ENCODE results near the gene GREM1.

The GREM1 gene

DNA sequence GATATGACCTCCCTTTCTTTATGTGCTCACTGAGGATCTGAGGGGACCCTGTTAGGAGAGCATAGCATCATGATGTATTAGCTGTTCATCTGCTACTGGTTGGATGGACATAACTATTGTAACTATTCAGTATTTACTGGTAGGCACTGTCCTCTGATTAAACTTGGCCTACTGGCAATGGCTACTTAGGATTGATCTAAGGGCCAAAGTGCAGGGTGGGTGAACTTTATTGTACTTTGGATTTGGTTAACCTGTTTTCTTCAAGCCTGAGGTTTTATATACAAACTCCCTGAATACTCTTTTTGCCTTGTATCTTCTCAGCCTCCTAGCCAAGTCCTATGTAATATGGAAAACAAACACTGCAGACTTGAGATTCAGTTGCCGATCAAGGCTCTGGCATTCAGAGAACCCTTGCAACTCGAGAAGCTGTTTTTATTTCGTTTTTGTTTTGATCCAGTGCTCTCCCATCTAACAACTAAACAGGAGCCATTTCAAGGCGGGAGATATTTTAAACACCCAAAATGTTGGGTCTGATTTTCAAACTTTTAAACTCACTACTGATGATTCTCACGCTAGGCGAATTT is 14.9 kb downstream of the GREM1 start:
- DNase-seq, result no peak

DNA sequence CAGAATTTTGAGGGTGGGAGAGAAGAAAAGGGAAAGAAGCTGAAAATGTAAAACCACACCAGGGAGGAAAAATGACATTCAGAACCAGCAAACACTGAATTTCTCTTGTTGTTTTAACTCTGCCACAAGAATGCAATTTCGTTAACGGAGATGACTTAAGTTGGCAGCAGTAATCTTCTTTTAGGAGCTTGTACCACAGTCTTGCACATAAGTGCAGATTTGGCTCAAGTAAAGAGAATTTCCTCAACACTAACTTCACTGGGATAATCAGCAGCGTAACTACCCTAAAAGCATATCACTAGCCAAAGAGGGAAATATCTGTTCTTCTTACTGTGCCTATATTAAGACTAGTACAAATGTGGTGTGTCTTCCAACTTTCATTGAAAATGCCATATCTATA is 15.5 kb downstream of the GREM1 start:
- DNase-seq, result no peak

DNA sequence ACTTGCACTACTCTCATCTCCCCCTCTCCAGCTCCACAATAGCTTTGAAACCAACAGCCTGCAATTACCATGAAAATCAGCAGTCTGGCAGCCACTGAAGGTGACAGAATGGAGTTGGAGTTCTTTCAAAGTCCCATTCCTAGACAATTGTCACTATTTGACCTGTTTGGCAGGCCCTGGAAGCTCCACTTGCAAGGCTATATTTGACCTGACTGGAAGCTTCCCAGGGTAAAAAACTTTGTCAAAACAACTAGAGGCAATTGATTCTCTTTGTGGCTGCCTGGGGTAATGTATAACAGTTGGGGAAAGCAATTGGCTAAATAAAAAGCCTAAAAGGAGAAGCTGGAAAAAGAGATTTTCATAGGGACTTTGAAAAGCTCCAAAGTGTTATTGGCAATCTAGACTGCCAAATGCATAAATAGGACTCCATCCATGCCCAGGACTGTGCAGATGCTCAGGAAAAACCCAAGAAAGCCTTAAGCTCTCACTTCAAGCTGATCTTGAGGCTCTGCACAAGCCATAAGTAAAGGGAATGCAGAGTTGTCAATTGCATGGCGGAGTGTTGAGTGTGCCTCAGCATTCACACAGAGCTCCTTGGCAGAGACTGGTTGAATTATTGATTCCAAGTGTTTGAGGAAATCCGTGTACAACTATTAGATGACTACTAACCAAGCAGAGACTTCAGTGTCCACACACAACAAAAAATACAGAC is 18.3 kb downstream of the GREM1 start:
- DNase-seq, result no peak

DNA sequence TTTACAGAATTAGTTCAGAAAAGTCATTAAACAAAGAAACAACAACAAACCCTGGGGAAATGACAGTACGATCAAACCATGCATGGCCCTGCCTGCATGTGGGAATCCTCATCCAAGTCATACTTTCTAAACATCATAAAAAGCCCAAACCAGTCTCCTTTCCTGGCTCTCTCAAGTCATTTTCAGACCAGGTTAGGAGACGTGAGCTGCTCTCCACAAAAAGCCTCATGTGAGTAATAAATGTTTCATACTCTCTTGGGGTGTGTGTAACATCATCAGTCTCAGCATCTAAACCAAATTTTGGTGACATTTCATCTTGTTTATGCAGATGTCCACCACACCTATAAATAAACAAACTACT is 18.9 kb downstream of the GREM1 start:
- no peak for DNase-seq

DNA sequence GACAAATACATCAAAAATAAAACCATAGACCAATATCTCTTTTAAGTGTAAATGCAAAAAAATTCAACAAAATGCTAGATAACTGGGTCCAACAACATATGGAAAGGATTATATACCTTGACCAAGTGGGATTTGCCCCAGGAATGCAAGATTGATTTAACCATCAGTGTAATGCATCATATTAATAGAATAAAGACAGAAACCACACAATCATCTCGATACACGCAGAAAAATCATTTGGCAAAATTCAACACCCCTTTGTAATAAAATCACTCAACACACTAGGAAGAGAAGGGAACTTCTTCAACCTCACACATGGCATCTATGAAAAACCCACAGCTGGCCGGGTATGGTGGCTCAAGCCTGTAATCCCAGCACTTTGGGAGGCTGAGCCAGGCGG is 19.5 kb downstream of the GREM1 start:
- no peak for DNase-seq

DNA sequence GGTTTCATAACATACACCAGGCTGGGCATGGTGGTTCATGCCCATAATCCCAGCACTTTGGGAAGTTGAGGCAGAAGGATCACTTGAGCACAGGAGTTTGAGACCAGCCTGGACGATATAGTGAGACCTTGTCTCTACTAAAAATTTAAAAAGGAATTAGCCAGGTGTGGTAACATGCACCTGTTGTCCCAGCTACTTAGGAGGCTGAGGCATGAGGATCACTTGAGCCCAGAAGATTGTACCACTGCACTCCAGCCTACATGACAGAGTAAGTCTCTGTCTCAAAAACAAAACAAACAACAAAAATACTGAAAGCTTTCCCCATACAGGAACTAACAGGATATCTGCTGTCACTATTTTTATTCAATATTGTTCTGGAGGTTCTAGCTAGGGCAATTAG is 20.9 kb downstream of the GREM1 start:
- DNase-seq, result no peak

DNA sequence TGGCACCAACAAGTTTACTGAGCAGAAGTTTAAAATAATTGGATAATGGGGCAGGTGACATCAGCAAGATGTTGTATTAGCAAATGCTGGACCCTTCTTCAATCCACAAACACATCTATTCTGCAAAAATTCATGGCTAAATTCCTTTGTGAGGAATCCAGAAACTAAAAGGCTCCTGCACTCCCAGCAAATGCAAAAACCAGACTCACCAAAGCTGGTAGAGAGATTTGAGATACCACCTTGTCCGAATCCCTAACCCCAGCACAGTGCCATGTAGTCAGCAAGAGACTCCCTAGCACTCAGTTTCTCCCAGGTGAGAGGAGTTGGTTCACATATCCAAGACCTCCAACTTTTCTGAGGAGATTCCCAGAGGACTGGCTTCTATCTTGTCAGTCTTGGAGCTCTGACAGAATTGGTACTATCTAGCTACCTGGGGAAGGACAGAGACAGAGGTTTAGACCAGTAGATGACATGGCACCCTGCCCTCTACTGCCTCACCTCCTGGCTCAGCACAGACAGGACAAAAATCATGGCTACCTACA is 21.8 kb downstream of the GREM1 start:
- DNase-seq, result no peak

DNA sequence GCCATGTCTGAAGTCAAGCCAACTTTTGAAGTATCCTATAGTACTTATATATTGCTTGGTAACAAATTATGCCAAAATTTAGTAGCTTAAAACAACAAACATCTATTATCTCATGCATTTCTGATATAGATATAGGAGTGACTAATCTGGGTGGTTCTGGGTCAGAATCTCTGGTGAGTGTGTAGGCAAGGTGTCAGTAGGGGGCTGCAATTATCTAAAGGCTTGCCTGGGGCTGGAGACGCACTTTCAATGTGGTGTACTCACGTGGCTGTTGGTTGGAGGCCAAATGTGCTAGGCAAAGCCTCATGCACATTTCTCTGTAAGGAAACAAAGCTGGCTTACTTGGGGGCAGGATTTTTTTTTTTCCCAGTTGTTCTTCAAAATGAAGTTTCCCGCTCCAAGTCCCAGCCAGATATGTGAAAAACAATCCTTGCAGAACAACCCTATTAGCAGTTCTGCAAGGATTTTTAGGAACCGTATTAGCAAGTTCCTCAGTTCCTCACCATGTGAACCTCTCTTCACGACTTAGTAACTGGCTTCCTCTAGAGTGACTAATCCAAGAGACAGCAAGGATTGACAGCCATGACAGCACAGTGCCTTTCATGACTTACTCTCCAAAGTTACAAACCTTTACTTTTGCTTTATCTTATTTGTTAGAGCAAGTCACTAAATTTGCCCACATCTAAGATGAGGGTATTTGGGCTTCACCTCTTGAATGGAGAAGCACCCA is 25.8 kb downstream of the GREM1 start:
- DNase-seq, result no peak

DNA sequence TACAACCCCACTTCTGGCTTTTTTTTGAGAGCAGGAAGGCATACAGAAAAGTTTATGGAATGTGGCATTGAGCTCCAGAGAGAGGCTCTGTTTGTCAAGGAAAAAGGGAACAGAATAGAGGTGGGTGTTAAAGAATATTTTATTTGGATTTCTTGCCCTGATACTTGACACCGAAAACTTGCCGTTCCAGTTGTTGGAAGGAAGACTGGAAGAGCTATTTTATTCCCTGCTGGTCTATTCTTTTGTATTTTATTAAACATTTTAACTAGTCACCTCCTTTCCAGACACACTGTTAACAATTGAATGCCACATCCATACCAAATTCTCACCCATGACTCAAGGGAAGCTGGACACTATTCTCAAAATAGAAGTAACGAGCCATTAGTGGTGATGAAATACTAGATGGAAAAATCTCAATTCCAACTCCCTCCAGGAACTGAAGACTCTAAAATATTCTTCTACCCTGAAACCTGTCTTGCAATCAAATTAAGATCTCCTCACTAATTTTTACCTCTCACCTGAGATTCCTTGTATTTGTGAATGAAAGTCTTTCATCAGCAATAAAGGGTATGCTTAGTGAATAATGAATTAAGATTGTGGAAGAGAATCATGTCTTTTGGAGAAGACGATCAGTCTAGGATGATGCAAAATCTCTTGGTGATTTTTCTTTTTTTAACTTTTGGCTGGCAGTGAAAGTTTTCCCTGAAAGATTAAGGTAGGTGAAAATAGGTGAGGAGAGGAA is 28.5 kb downstream of the GREM1 start:
- DNase-seq, result no peak

DNA sequence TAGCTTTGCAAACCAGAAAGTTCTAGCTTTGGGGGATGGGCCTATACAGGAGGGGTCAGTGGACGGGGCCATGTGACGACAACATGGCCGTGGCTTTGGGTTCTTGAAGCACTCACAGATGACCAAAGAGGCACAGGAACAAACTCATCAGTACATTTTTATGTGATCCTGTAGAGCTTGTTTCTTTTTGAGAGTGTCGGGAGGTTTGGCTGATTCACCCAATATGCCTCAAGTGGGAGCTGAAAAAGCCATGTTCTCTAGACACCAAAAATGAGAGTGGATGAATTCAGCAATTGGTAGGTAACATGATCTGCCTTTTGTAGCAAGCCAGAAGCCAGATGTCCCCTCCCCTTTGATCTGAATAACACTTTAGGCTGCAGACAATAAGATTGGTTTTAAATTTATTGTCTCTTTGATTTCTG is 30.1 kb downstream of the GREM1 start:
- DNase-seq, result no peak

DNA sequence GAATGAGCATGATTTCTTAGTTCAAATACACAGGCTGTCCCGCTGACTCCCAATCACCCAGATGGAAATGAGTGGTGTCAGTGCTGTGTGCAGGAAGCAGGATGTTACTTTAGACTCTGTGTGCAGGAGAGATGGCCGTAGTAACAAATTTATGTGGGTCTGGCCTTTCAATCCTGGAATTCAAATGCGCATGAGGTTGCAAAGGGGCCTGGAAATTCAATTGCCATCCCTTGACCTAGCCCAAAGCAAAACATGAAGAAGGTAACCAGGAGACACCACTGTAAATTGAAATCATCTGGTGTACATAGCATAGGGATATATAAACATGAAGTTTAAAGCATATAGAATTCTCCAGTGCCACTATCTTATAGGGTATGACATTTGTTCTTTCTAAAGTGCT is 33.2 kb downstream of the GREM1 start:
- DNase-seq, result no peak

DNA sequence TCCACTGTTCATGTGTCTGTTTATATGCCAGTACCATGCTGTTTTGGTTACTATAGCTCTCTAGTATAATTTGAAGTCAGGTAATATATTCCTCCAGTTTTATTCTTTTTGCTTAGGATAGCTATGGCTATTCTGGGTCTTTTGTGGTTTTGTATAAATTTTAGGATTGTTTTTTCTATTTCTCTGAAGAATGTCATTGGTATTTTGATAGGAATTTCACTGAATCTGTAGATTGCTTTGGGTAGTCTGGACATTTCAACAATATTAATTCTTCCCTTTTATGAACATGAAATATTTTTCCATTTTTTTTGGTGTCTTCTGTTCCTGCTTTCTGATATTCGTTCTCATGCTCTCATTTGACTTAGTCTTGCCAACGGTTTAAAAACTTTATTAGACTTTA is 39.6 kb downstream of the GREM1 start:
- no peak for DNase-seq

DNA sequence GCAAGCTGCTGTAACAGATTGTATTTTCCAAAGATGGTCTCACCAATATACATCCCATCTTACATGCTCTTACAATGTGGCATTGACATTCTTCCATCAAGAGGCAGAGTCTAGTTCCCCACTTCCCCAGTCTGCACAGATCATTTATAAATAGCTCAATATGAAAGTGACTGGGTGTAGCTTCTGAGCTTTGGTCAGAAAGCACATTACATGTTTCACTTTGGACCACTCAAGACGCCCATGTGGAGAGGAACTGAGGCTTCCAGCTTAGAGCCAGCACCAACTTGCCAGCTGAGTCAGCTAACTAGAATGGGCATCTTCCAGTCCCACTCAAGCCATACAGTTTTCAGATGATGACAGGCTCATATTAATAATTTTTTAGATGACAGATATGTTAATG is 45.5 kb downstream of the GREM1 start:
- DNase-seq, result no peak

DNA sequence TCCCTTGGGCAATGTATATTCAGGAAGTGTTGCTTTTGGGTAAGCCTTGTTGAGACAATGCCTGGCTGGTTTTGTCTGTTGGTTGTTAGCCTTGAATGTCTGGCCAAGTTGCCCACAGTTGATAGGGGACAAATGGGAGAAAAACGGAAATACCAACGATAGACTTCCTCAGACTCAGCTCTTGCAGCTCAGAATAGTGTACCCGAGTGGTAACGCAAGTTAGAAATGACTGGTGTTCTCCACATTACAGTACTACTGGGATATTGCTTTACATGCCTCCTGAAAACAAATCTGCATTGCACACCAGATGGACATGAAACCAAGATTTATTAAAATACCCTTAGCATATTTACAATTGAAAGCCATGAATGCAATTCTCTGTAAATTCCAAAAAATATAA is 47.4 kb downstream of the GREM1 start:
- DNase-seq, result no peak

DNA sequence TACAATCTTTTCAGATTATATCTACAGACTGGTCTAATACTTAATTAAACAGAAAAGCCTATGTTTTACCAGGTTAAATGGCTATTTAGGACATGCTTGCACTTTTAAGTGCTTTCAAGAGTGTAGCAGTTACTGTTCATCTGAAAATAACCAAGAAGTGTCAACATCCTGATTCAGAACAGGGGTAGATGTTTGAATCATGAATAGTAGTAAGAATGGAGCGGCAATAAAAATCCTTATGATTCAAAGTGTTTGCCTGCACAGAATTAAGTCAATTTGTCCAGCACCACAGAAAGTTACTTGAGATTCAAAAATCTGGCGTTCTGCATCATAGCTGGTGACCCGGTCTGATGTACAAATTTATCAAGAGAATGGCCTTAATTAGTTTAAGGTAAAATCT is 48.3 kb downstream of the GREM1 start:
- DNase-seq, result no peak

DNA sequence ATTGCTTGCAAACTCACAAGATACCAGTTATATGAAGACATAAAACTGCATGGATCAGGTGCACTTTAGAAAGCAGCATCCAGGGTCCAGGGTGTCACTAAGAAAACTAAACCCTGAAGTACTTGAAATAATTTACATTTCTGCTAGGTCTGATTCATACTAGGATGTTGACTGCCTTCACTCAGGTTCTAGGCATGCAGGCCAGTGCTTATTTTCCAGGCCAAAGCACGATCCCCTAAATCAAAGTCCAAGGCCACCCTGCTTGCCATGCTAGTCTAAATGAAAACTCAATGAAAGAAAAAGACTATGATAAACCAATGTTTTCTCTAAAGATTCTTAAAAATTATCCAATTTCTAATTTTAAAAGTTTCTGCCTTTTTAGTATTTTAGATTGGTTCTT is 49.4 kb downstream of the GREM1 start:
- no peak for DNase-seq

DNA sequence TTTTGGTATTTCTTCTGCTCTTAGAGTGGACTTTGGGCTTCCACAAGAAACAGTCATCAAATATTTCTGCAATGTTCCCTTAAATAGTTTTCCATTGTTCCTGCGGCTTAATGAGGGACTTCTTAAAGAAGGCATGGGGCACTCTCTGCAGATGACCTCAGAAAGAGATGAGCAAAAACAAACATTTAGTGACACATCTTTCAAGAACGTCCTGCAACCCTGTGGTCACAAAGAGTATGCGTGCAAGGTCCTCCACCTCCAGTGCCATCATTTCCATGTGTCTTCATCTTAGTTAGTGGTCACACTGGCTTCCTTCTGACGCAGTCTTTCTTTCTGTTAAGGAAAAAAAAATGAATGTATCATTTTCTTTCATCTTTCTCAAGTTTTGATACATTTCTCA is 56.2 kb downstream of the GREM1 start:
- DNase-seq, result no peak

DNA sequence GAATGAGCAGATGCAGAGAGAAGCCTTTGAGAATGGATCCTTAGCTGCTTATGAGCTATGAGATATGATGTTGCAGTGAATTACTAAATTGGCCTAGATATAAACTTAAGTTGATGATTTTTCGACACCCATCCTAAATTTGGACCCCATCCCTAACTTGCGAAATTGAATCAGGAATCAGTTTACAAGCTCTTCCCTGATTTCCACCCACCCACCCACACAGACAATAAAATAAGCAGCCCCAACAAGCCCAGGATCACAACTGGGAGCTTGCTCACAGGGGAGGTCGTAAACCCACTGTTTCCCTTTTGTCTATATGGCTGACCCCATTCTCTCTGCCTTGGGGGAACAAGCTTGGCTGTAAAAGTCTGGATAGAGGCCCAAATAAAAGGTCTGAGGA is 57.3 kb downstream of the GREM1 start:
- DNase-seq, result no peak

DNA sequence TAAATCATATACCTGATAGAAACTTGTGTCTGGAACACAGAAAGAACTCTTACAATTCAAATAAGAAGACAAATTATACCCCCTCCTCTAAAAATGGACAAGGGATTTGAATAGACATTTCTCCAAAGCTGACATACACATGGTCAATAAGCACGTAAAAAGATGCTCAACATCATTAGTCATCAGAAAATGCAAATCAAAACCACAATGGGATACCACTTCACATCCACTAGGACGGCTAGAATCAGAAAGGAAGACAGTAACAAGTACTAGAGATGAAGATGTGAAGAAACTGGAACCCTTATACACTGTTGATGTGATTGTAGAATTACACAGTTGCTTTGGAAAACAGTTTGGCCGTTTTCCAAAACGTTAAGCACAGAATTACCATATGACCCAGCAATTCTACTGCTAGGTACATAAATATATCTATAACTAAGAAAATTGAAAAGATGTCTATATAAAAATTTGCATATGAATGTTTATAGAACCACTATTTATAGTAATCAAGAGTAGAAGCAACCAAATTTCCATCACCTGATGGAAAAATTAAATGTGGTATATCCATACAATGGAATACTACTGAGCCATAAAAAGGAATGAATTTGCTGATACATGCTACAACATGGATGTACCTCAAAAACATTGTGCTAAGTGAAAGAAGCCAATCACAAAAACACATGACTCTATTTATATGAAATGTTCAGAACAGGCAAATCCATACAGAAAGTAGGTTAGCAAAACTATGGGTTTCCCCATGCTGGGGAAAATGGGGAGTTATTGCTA is 60.8 kb downstream of the GREM1 start:
- no peak for DNase-seq

DNA sequence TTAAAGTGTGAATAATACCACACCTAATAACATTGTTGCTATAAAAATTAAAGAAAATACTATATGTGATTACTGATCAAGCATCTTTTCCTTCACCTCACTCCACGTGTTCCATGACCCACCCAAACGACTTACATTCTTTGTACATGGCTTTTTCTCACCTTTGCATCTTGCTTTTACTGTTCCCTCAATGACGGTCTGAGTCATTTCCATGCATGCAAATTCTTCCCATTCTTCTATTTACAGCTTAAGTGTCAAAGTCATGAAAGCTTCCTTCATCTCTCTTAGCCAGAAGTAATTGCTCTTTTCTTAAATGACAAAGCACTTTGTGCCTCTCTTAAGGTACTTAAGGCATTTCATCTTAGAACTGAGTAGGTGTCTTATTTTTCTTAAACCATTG is 64.0 kb downstream of the GREM1 start:
- no peak for DNase-seq

DNA sequence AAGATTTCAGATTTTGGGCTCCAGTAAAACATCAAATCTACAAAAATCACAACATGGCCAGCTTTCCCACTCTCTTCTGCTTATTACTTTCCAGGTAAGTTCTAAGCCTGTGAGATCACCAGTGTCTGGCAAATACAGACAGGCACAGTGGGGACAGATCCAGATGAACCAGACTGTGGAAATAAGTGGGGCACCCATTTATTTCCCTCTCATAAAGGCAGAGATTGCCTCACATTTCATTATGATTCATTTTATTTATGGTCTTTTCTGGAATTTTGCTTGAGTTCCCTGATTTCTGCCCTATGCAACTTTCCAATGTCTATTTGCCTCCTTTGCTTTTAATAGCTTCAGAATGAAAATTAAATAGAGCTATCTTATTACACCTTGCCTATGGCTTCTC is 66.8 kb downstream of the GREM1 start:
- DNase-seq, result no peak

DNA sequence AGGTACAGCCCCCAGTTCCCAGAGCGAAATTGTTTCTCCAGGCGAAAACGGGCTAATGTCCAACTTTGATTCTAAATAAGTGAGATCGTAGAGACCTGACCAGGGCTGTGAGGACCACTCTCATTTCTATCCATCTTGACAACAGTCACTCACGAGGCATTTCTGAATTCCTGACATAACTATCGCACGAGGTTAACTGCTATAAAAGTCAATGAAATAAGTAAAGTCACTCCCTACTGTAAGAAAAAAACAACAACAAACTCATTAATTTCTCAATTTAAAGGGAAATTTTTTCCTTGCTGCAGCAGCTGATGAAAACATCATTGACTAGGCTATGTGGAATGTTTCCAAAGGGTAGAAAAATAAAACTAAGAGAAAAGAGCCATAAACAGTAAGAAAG is 69.1 kb downstream of the GREM1 start:
- DNase-seq, result no peak

DNA sequence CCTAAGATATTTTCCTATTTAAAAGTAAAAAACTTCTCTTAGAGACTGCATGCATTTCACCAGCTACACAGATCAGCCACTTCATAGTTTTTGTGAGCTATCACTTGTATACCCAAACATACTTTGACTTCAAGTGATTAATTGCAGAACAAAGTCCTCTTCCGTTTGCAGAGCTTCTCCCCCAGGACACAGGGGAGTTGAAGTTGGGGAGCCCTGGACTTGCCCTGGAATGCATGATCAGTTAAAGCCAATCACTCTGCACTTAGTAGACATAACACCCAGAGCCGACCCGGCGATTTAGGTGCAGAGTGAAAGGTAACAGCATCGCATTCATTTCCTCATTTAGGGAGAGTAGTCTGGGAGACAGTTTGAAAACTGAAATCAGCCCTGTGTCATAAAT is 70.1 kb downstream of the GREM1 start:
- DNase-seq, result no peak
